Esophagus squamous epithelium (tissue), 4 donors: Measurements from ENCODE around the gene TMEM41B.

Experiments used
- POLR2A ChIP-seq, 4 donors: fragments of 450-650 bp; IDR thresholded peaks; one replicate each; pipeline ENCODE4 v1.6.1; 2017; ENCODE audit warnings: antibody characterized with exemption in 4 of 4, mild to moderate bottlenecking in 4 of 4, moderate library complexity in 3 of 4
- TF ChIP-seq, protein P1 (sequence below), 6 experiments: fragments of 450-650 bp in 4 of 6; fragments of 200-600 bp in 2 of 6; sonication (generic) in 2 of 6; IDR thresholded peaks; one replicate each; pipeline ENCODE4 v1.5.1; 2016 to 2019; ENCODE audit warnings: antibody characterized with exemption in 6 of 6, mild to moderate bottlenecking in 4 of 6, moderate library complexity in 4 of 6

GRCh38 chr11:9263840-9264315 is 50.5 kb downstream of the TMEM41B start:
- TF ChIP-seq, protein P1, sequence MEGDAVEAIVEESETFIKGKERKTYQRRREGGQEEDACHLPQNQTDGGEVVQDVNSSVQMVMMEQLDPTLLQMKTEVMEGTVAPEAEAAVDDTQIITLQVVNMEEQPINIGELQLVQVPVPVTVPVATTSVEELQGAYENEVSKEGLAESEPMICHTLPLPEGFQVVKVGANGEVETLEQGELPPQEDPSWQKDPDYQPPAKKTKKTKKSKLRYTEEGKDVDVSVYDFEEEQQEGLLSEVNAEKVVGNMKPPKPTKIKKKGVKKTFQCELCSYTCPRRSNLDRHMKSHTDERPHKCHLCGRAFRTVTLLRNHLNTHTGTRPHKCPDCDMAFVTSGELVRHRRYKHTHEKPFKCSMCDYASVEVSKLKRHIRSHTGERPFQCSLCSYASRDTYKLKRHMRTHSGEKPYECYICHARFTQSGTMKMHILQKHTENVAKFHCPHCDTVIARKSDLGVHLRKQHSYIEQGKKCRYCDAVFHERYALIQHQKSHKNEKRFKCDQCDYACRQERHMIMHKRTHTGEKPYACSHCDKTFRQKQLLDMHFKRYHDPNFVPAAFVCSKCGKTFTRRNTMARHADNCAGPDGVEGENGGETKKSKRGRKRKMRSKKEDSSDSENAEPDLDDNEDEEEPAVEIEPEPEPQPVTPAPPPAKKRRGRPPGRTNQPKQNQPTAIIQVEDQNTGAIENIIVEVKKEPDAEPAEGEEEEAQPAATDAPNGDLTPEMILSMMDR (IDR thresholded peaks at IDR 0.05) = no peak
- TF ChIP-seq POLR2A (IDR thresholded peaks at IDR 0.05) = no peak
